BLaER1 treated with 17β-estradiol and CSF1 and Interleukin-3, amounts not matched to agents 10 nM and 100 nM (cell line): Measurements from ENCODE around the gene PLCL2.

Experiments used
- H3K27ac ChIP-seq, 11 experiments: shearing (Covaris generic); formaldehyde crosslinking; 2 replicates each; pipeline ENCODE4 v1.8.1; 2022
- H3K27me3 ChIP-seq, 11 experiments: shearing (Covaris generic); formaldehyde crosslinking; 2 replicates each; pipeline ENCODE4 v1.8.1; 2022
- H3K36me3 ChIP-seq, 11 experiments: shearing (Covaris generic); formaldehyde crosslinking; 2 replicates each; pipeline ENCODE4 v1.8.1; 2022
- H3K4me1 ChIP-seq, 10 experiments: shearing (Covaris generic); formaldehyde crosslinking; 2 replicates each; pipeline ENCODE4 v1.8.1; 2022
- H3K4me2 ChIP-seq, 11 experiments: shearing (Covaris generic); formaldehyde crosslinking; 2 replicates each; pipeline ENCODE4 v1.8.1; 2022
- H3K4me3 ChIP-seq, 10 experiments: shearing (Covaris generic); formaldehyde crosslinking; 2 replicates each; pipeline ENCODE4 v1.8.1; 2022
- H3K9ac ChIP-seq, 11 experiments: shearing (Covaris generic); formaldehyde crosslinking; 2 replicates each; pipeline ENCODE4 v1.8.1; 2022
- H3K9me3 ChIP-seq, 11 experiments: shearing (Covaris generic); formaldehyde crosslinking; replicated peaks in 1 of 11; 2 replicates each; pipeline ENCODE4 v1.8.1; 2022
- H4K20me1 ChIP-seq, 11 experiments: shearing (Covaris generic); formaldehyde crosslinking; 2 replicates each; pipeline ENCODE4 v1.8.1; 2022
- Cebpa-rat ChIP-seq, 11 experiments: shearing (Covaris generic); IDR thresholded peaks; 2 replicates each; pipeline ENCODE4 v1.8.1; 2022

The PLCL2 gene

DNA sequence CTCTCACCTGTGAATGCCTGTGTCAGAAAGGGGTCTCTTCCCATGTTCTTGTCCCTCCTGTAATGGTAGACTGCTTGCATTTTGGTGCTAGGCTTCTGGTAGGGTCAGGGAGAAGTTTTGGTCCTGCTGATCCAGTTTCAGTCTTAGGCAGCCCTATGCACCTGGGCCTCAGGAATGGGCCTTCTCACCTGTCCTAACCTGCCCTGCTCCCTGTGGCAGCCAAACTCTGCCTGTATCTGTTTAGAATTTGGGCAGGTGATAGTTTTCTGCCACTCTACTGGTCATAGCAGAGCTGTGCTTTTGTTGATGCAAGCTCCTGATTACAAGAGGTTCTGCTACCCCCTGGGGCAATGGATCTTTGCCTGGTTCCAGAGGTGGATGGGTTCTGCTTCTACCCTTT, 118.7 kb downstream of the PLCL2 start:
- no peak overlapping the region for H3K4me3 ChIP-seq
- H3K27me3 ChIP-seq: no peaks in the 10 kb centered on the region
- no peak overlapping the region for H3K4me2 ChIP-seq
- H3K9ac ChIP-seq: no peak overlapping the region
- peaks cover 13 to 22% (median 18%) of the 10 kb centered on the region in 11 experiments for H3K9me3 ChIP-seq
- TF ChIP-seq Cebpa-rat (IDR thresholded peaks at IDR 0.05): no peak
- H4K20me1 ChIP-seq: peaks cover 5 to 82% (median 26%) of the 10 kb centered on the region in 11 experiments; a peak in 13 of 22 replicates
- peaks cover 0 to 14% (median 0%) of the 10 kb centered on the region in 10 experiments; a peak in 6 of 20 replicates for H3K4me1 ChIP-seq
- no peak overlapping the region for H3K27ac ChIP-seq
- H3K36me3 ChIP-seq: peaks cover 0 to 4% (median 0%) of the 10 kb centered on the region in 11 experiments; a peak in 2 of 22 replicates

DNA sequence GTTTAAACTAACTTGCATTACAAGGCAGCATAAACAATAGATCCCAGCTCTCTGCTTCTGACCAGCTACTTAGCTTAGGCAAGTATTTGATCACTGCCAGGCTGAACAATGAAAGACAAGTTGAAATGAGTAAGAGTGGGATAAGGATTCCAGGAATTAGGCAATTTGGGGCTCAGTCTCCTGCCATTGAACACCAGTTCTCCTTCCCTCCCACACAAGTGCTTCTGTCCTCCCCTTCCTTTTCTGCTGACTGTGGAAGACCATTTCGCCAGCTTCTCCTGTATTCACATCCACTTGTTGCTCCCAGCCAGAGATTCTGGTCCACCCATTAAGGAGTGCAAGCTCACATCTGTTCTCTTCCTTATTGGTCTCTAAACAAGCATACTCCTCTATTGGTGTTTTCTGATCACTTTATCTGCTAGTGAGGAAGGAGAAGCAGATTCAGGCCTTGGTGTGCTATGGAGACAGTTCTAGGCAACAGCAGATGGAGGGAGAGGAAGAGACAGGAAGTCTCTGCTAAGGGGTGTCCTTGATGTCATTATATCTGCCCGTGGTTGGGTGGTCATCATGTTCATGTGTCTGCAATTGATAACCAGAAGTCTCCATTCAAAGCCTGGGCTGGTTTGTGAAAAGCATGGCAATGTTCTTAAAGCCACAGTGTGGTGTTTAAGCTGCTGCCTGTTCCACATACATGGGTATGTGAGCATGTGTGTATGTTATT, 121.5 kb downstream of the PLCL2 start:
- TF ChIP-seq Cebpa-rat (IDR thresholded peaks at IDR 0.05): no peak
- Histone ChIP-seq H3K9ac (no peak overlapping the region), H3K36me3 (peaks cover 18 to 28% (median 19%) of the 10 kb centered on the region in 11 experiments), H4K20me1 (peaks cover 5 to 65% (median 22%) of the 10 kb centered on the region in 11 experiments; a peak in 13 of 22 replicates), H3K9me3 (peaks cover 6 to 13% (median 10%) of the 10 kb centered on the region in 11 experiments), H3K27me3 (no peaks in the 10 kb centered on the region), H3K27ac (no peak overlapping the region), H3K4me2 (peak overlapping the region in 2 of 11 experiments; percentile 13 to 16; a peak in 4 of 22 replicates), H3K4me1 (peaks cover 0 to 14% (median 0%) of the 10 kb centered on the region in 10 experiments; a peak in 6 of 20 replicates), H3K4me3 (no peak overlapping the region)

DNA sequence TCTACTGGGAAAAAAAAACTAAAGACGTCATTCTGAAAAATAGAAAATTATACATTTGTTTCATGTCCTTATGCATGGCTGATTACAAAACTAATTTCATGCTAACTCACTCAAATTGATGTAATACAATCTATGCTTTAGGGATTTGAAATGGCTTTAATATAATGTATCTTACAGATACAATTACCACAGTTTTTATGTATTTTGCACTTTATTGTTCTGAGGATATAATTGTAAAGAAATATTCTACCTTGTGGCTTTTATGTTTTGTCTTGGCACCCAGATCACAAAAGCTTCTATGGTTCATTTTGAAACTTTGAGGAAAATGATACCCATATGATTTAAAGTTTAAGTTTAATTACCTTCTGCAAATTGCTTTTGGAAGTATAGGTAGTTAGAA, 122.5 kb downstream of the PLCL2 start:
- Histone ChIP-seq H3K9ac (no peak overlapping the region), H3K27ac (no peak overlapping the region), H3K27me3 (no peaks in the 10 kb centered on the region), H3K4me3 (no peak overlapping the region), H3K36me3 (peaks cover 26 to 34% (median 28%) of the 10 kb centered on the region in 11 experiments), H3K4me1 (peaks cover 0 to 14% (median 0%) of the 10 kb centered on the region in 10 experiments; a peak in 6 of 20 replicates), H4K20me1 (peaks cover 5 to 62% (median 22%) of the 10 kb centered on the region in 11 experiments; a peak in 14 of 22 replicates), H3K9me3 (peaks cover 0 to 7% (median under 1%) of the 10 kb centered on the region in 11 experiments; a peak in 8 of 22 replicates), H3K4me2 (no peak overlapping the region)
- no peak for TF ChIP-seq Cebpa-rat (IDR thresholded peaks at IDR 0.05)

DNA sequence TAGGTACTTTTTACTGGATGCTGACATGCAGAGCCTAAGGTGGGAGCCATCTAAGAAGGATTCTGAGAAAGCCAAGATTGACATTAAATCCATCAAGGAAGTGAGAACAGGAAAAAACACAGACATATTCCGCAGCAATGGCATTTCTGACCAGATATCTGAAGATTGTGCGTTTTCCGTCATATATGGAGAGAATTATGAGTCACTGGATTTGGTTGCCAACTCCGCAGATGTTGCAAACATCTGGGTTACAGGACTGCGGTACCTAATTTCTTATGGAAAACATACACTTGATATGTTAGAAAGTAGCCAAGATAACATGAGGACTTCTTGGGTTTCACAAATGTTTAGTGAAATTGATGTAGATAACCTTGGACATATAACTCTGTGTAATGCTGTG, 125.1 kb downstream of the PLCL2 start:
- Histone ChIP-seq H3K4me2 (no peak overlapping the region), H3K9ac (no peak overlapping the region)
- no peak for TF ChIP-seq Cebpa-rat (IDR thresholded peaks at IDR 0.05)

DNA sequence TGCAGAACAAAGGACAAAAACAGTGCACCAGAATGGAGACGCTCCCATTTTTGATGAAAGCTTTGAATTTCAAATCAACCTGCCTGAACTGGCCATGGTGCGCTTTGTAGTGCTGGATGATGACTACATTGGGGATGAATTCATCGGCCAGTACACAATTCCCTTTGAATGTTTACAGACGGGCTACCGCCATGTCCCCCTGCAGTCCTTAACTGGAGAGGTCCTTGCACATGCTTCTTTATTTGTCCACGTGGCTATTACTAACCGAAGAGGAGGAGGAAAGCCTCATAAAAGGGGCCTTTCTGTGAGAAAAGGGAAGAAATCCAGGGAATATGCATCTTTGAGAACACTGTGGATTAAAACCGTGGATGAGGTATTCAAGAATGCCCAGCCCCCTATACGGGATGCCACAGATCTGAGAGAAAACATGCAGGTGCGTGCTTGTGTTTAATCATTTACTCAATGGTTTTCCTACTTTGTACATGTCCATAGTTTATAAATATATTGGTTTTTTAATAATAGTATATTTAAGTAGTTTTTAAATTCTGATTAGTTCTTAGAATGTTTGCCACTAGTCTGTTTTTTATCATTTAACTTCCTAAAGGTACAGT, 127.1 kb downstream of the PLCL2 start:
- no peak for TF ChIP-seq Cebpa-rat (IDR thresholded peaks at IDR 0.05)
- Histone ChIP-seq H3K36me3 (peaks cover 36 to 79% (median 57%) of the 10 kb centered on the region in 11 experiments), H4K20me1 (peaks cover 0 to 31% (median 5%) of the 10 kb centered on the region in 11 experiments; a peak in 12 of 22 replicates), H3K4me2 (no peak overlapping the region), H3K9ac (no peak overlapping the region), H3K9me3 (no peaks in the 10 kb centered on the region), H3K27ac (no peak overlapping the region), H3K4me1 (no peaks in the 10 kb centered on the region), H3K27me3 (no peaks in the 10 kb centered on the region), H3K4me3 (no peak overlapping the region)

More for the DNA sequence above, 125.1 kb downstream of the PLCL2 start:
- no peak overlapping the region for H3K27ac ChIP-seq
- H3K27me3 ChIP-seq: no peaks in the 10 kb centered on the region
- H3K4me1 ChIP-seq: peaks cover 0 to 14% (median 0%) of the 10 kb centered on the region in 10 experiments; a peak in 6 of 20 replicates
- peaks cover 32 to 59% (median 39%) of the 10 kb centered on the region in 11 experiments for H3K36me3 ChIP-seq
- H3K4me3 ChIP-seq: no peak overlapping the region
- peaks cover 0 to 51% (median 19%) of the 10 kb centered on the region in 11 experiments; a peak in 15 of 22 replicates for H4K20me1 ChIP-seq
- no peaks in the 10 kb centered on the region for H3K9me3 ChIP-seq

DNA sequence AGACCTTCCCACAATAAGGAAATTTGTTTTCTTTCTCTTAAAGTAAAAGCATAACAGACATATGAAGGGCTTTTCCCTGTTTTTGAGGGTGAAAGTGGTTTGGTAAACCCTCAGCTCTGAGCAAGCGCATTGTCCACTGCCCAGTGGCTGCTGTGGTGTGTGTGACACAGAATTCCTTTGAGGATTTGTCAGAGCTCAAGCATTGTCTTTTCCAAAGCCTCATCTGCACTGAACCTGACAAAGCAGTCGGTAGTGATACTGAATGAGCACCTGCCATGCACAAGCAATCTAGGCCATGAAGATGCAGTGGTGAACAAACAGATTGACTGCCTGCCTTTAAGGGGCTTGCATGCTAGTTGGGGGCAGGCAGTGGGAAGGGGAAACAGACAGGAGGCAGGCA, 128.3 kb downstream of the PLCL2 start:
- H3K4me2 ChIP-seq: no peak overlapping the region
- H3K27ac ChIP-seq: no peak overlapping the region
- no peaks in the 10 kb centered on the region for H3K27me3 ChIP-seq
- H3K36me3 ChIP-seq: peaks cover 37 to 89% (median 60%) of the 10 kb centered on the region in 11 experiments
- H3K4me1 ChIP-seq: no peaks in the 10 kb centered on the region
- no peak overlapping the region for H3K9ac ChIP-seq
- no peaks in the 10 kb centered on the region for H3K9me3 ChIP-seq
- H3K4me3 ChIP-seq: no peak overlapping the region
- TF ChIP-seq Cebpa-rat (IDR thresholded peaks at IDR 0.05): no peak
- peaks cover 0 to 29% (median 5%) of the 10 kb centered on the region in 11 experiments; a peak in 12 of 22 replicates for H4K20me1 ChIP-seq

DNA sequence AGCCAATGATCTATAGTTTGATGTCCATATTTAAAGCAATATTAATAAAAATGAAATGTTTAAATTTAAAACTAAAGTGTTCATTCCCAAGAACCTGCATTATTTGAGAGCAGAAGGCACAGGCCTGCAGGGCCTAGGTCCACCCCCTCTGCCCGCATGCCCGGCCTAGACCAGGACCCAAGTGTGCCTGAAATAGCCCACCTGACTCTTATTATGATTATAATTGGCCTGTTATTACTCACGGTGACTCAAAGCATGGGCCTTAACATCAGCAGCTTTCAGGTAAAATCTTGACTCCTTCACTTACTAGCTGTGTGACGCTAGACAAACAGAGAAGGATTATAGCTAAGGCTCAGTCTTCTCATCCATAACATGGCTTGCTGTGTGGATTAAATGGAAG, 128.8 kb downstream of the PLCL2 start:
- peaks cover 37 to 93% (median 64%) of the 10 kb centered on the region in 11 experiments for H3K36me3 ChIP-seq
- no peaks in the 10 kb centered on the region for H3K9me3 ChIP-seq
- no peak overlapping the region for H3K4me3 ChIP-seq
- no peak overlapping the region for H3K4me2 ChIP-seq
- H4K20me1 ChIP-seq: peaks cover 0 to 29% (median 4%) of the 10 kb centered on the region in 11 experiments; a peak in 11 of 22 replicates
- no peaks in the 10 kb centered on the region for H3K4me1 ChIP-seq
- no peak for TF ChIP-seq Cebpa-rat (IDR thresholded peaks at IDR 0.05)
- H3K27ac ChIP-seq: no peak overlapping the region
- H3K9ac ChIP-seq: no peak overlapping the region
- no peaks in the 10 kb centered on the region for H3K27me3 ChIP-seq

DNA sequence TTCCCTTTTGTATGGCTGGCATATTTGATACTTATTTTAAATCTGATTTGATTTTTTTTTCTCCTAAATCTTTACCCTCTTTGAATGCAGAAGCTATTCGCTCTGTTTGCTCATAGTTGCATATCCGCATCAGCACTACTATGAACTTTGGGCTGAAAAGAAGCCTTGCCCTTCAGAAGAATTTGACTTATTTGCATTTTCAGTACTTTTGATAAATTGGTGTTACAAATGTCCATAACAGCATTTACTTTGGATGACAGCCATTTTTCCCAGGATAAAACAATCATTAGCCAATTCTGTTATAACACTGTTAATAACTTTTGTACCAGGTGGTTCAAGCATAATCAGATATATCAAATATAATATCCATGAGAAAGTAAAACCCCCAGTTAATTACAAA, 129.5 kb downstream of the PLCL2 start:
- H3K27me3 ChIP-seq: no peaks in the 10 kb centered on the region
- H3K27ac ChIP-seq: no peak overlapping the region
- H3K36me3 ChIP-seq: peaks cover 37 to 93% (median 62%) of the 10 kb centered on the region in 11 experiments
- H3K4me3 ChIP-seq: no peak overlapping the region
- no peak overlapping the region for H3K4me2 ChIP-seq
- H3K4me1 ChIP-seq: no peaks in the 10 kb centered on the region
- H3K9me3 ChIP-seq: no peaks in the 10 kb centered on the region
- no peak overlapping the region for H3K9ac ChIP-seq
- H4K20me1 ChIP-seq: peaks cover 0 to 29% (median 4%) of the 10 kb centered on the region in 11 experiments; a peak in 9 of 22 replicates
- no peak for TF ChIP-seq Cebpa-rat (IDR thresholded peaks at IDR 0.05)

DNA sequence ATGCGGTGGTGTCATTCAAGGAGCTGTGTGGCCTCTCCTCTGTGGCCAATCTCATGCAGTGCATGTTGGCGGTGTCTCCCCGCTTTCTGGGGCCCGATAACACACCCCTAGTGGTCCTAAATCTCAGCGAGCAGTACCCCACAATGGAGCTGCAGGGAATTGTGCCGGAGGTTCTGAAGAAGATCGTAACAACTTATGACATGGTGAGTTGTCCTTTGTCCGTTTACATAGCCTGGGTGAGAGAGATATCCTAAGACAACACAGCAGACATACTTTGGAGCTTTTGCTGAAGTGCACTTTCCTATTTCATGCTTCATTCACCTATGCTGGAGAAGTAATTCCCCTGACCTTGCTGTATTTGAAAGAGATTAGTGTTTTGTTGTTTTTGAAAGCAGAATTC, 130.0 kb downstream of the PLCL2 start:
- peaks cover 0 to 29% (median 4%) of the 10 kb centered on the region in 11 experiments; a peak in 9 of 22 replicates for H4K20me1 ChIP-seq
- H3K27ac ChIP-seq: no peak overlapping the region
- no peak overlapping the region for H3K4me3 ChIP-seq
- H3K9ac ChIP-seq: no peak overlapping the region
- H3K9me3 ChIP-seq: no peaks in the 10 kb centered on the region
- no peaks in the 10 kb centered on the region for H3K27me3 ChIP-seq
- no peaks in the 10 kb centered on the region for H3K4me1 ChIP-seq
- no peak for TF ChIP-seq Cebpa-rat (IDR thresholded peaks at IDR 0.05)
- peaks cover 36 to 92% (median 58%) of the 10 kb centered on the region in 11 experiments for H3K36me3 ChIP-seq
- H3K4me2 ChIP-seq: no peak overlapping the region
